ENCODE data around the gene DNAI4.

The DNAI4 gene

GRCh38 chr1:66770240-66770639, 154.4 kb downstream of the DNAI4 start:
- H3K4me3 ChIP-seq (ENCODE audit: low read depth, low read length), result no peak overlapping the region

DNA sequence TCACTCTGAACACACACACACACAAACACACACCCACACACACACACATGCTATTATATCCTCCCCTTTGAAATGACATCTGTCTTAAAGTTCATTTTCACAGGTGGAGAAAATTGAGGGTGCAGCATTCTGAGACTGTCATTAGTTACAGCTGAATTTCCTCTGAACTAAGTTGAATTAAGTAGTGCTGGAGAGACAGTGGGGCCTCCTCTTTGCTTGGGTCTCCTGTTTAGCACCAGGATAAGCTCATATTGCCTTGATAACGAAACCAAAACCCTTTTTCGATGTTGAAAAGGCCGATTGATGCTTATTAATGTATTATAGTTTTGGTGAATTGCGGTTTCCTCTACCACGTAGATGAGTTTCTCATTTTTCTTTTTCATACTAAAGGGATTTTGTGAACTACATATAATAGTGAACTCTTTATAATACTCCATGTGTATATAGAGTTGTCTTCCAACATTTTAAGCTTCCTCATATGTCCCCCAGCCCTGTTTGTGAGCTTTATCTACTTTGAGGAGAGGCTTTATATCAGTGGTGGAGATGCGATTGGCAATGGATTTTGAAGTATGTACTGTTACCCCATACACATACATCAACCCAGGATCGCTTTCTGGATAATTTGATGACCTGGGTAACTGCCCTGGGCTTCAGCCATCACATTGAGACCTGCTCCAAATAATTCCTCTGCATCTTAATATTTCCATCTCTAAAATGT, 155.0 kb downstream of the DNAI4 start:
- no peak overlapping the region for H3K4me3 ChIP-seq (ENCODE audit: low read depth, low read length)
- TF ChIP-seq, protein P1, sequence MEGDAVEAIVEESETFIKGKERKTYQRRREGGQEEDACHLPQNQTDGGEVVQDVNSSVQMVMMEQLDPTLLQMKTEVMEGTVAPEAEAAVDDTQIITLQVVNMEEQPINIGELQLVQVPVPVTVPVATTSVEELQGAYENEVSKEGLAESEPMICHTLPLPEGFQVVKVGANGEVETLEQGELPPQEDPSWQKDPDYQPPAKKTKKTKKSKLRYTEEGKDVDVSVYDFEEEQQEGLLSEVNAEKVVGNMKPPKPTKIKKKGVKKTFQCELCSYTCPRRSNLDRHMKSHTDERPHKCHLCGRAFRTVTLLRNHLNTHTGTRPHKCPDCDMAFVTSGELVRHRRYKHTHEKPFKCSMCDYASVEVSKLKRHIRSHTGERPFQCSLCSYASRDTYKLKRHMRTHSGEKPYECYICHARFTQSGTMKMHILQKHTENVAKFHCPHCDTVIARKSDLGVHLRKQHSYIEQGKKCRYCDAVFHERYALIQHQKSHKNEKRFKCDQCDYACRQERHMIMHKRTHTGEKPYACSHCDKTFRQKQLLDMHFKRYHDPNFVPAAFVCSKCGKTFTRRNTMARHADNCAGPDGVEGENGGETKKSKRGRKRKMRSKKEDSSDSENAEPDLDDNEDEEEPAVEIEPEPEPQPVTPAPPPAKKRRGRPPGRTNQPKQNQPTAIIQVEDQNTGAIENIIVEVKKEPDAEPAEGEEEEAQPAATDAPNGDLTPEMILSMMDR (IDR thresholded peaks at IDR 0.05; ENCODE audit: borderline replicate concordance, insufficient read depth, low read depth, low read length), result no peak

More at GRCh38 chr1:66770240-66770639, 154.4 kb downstream of the DNAI4 start:
- TF ChIP-seq, protein P1 (IDR thresholded peaks at IDR 0.05; ENCODE audit: borderline replicate concordance, insufficient read depth, low read depth, low read length), result no peak

- TF ChIP-seq, protein P1 (IDR thresholded peaks at IDR 0.05; ENCODE audit: borderline replicate concordance, insufficient read depth, low read depth, low read length), result no peak
- H3K4me3 ChIP-seq (ENCODE audit: low read depth, low read length), result no peak overlapping the region
Measured at GRCh38 chr1:66768965-66769364, 155.7 kb downstream of the DNAI4 start.

- TF ChIP-seq, protein P1 (IDR thresholded peaks at IDR 0.05; ENCODE audit: borderline replicate concordance, insufficient read depth, low read depth, low read length), result no peak
- H3K4me3 ChIP-seq (ENCODE audit: low read depth, low read length), result no peak overlapping the region
Measured at GRCh38 chr1:66767626-66768025, 157.0 kb downstream of the DNAI4 start.

GRCh38 chr1:66764994-66765578, 159.6 kb downstream of the DNAI4 start:
- TF ChIP-seq, protein P1 (IDR thresholded peaks at IDR 0.05; ENCODE audit: borderline replicate concordance, insufficient read depth, low read depth, low read length), result peak; percentile 43; the same call in 1 of the 2 replicates
- no peak overlapping the region for H3K4me3 ChIP-seq (ENCODE audit: low read depth, low read length)

Measured in GM12875 (cell line).